Ovary (tissue), 3 donors: ENCODE measurements around the gene NRN1L.

ENCODE experiments used
- EP300 ChIP-seq: sonication (generic); formaldehyde crosslinking; IDR thresholded peaks from one replicate; pipeline ENCODE4 v1.6.1; 2017; ENCODE audit warnings: antibody characterized with exemption
- TF ChIP-seq, protein P1 (sequence below), 3 donors: fragments of 450-650 bp in 2 of 3; fragments of 200-600 bp in 1 of 3; IDR thresholded peaks; one replicate each; pipeline versions ENCODE4 v1.5.1 to v1.8.0; 2016 to 2022; ENCODE audit warnings: antibody characterized with exemption in 3 of 3, mild to moderate bottlenecking in 1 of 3
- donor health status: DM: no; HTN: no; CAD: no.

DNA sequence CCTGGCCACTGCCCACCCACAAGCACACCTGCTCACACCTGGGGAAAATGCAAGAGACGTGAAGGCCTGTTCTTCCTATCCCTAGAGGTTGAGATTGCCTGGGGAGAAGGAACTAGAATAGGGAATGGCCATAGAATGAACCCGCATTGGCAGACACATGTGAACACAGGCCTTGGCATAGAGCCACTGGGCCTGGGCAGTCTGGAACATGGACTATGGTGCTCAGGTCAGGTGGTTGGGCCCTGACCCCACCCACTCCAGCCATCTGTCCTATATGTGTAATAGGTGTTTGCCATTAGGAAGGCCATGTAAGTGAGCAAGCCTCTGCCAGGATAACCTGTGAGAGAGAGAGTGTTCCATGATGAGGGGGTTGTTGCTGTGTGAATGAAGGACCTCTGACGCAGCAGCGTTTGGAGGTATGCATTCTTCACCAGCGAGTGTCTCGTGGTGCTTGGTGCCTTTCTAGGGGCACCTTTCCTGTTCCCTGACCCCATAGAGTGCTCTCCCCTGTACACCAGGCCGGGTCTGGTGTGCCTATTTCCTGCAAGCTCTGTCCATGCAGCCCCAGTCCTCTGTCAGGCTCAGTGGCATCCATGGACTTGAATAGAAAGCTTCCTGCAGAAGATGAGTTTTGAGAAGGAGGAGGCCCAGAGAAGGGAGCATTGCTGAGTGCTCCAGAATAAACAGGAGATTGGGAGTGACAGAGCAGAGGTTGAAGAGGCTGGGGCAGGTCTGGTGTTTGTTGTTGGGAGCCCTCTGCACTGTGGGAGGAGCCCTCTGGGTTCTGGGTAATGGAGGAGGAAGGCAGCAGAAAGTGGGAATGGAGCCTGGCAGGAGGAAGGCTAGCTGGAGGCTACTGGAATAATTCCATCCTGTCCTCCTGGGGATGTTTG is 31.4 kb downstream of the NRN1L start:
- TF ChIP-seq, protein P1, sequence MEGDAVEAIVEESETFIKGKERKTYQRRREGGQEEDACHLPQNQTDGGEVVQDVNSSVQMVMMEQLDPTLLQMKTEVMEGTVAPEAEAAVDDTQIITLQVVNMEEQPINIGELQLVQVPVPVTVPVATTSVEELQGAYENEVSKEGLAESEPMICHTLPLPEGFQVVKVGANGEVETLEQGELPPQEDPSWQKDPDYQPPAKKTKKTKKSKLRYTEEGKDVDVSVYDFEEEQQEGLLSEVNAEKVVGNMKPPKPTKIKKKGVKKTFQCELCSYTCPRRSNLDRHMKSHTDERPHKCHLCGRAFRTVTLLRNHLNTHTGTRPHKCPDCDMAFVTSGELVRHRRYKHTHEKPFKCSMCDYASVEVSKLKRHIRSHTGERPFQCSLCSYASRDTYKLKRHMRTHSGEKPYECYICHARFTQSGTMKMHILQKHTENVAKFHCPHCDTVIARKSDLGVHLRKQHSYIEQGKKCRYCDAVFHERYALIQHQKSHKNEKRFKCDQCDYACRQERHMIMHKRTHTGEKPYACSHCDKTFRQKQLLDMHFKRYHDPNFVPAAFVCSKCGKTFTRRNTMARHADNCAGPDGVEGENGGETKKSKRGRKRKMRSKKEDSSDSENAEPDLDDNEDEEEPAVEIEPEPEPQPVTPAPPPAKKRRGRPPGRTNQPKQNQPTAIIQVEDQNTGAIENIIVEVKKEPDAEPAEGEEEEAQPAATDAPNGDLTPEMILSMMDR (IDR thresholded peaks at IDR 0.05), result no peak
- TF ChIP-seq EP300, result no peak
